HG03520 (cell line): ENCODE data around the gene GABPB1.

ENCODE experiments used
- ATAC-seq: cut with Tn5 transposase; IDR thresholded peaks from one replicate; pipeline ENCODE4 v1.9.1; 2021; ENCODE audit warnings: mild to moderate bottlenecking, moderate library complexity; ENCODE audit not compliant: unreplicated experiment

GABPB1 gene

GRCh38 chr15:50280271-50280670, 74.7 kb downstream of the GABPB1 start:
- ATAC-seq, result no peak

GRCh38 chr15:50278496-50278895, 76.5 kb downstream of the GABPB1 start:
- ATAC-seq, result no peak

GRCh38 chr15:50277370-50277769, 77.6 kb downstream of the GABPB1 start:
- ATAC-seq, result no peak

GRCh38 chr15:50275908-50276307, 79.1 kb downstream of the GABPB1 start:
- no peak for ATAC-seq

- no peak for ATAC-seq
Measured at GRCh38 chr15:50275091-50275490, 79.9 kb downstream of the GABPB1 start.

DNA sequence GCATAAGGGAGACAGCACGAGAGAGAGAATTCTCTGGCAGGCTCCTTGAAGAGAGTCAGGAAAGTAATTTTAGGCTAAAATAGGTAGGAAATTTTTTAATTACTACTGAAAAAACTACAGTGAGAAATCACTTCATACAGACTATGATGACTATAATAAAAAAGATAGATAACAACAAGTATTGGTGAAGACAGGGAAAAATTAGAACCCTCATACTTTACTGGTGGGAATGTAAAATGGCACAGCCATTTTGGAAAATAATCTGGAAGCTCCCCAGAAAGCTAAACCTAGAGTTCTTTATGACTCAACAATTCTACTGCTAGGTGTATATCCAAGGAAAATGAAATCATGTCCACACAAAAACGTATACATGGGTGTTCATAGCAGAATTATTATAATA, 87.4 kb downstream of the GABPB1 start:
- no peak for ATAC-seq

DNA sequence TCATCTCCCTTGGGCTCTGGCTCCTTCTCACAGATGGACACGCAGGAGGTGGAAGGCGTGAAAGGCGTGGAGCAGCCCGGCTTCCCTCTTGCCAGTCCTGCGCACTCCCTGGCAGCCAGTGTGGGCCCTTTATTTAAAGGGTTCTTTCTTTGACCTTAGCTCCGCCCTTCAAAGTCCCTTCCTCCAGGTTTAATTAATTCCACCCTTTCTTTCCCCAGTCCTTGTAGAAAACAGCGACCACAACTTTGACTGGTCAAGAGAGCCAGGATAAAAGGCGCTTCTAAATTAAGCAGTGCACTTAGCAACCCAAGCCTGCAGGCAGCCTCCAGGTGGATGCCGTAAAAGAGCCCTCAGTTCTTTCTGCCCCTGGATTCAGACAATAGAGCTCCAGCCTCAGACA, 89.4 kb downstream of the GABPB1 start, which contains the start of gene HDC:
Gene HDC, minus strand, starts transcription at position 107 of the 400 bp plus-strand sequence. Its CDS starts 103 bp downstream, at position 4.
- no peak for ATAC-seq

- no peak for ATAC-seq
Measured at GRCh38 chr15:50262533-50262932, 92.5 kb downstream of the GABPB1 start.

DNA sequence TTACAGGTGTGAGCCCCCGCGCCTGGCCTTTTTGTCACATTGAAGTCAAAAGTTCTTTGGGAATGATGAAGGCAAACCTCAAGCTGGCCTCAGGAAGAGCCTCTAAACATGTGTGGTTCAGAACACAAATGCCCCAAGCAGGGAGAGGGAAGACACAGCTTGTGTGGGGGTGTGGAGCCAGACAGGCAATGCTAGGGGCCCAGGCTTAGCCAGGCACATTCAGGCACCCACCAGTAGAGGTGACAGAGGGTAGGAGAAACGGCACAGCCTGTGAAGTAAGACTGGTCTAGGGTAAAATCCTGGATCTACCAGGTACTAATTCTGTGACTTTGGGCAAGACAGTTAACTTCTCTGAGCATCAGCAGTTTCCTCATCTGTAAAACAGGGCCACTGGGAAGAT, 93.0 kb downstream of the GABPB1 start:
- ATAC-seq, result no peak

GRCh38 chr15:50260969-50261496, 94.0 kb downstream of the GABPB1 start:
- peak; percentile 50 for ATAC-seq

- ATAC-seq, result no peak
Measured at GRCh38 chr15:50259276-50259675, 95.7 kb downstream of the GABPB1 start.

DNA sequence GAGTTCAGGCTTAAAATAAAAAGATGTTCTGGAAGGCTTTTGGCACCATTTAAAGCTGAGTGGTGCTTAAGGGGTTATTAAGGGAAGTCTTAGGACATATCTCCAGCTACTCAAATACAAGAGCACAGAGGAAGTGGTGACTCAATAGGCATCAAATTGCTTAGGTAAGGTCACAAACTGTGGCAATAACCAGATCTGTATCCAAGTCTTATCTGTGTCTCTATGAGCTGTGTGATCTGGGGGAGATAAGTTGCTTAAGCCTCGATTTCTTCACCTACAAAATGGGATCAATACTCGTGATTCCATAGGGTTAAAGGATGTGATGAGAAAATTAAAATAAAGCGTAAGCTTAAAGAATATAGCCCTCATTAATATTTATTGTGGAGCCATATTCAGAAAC, 97.1 kb downstream of the GABPB1 start:
- ATAC-seq, result no peak

GRCh38 chr15:50257332-50257731, 97.7 kb downstream of the GABPB1 start:
- no peak for ATAC-seq

DNA sequence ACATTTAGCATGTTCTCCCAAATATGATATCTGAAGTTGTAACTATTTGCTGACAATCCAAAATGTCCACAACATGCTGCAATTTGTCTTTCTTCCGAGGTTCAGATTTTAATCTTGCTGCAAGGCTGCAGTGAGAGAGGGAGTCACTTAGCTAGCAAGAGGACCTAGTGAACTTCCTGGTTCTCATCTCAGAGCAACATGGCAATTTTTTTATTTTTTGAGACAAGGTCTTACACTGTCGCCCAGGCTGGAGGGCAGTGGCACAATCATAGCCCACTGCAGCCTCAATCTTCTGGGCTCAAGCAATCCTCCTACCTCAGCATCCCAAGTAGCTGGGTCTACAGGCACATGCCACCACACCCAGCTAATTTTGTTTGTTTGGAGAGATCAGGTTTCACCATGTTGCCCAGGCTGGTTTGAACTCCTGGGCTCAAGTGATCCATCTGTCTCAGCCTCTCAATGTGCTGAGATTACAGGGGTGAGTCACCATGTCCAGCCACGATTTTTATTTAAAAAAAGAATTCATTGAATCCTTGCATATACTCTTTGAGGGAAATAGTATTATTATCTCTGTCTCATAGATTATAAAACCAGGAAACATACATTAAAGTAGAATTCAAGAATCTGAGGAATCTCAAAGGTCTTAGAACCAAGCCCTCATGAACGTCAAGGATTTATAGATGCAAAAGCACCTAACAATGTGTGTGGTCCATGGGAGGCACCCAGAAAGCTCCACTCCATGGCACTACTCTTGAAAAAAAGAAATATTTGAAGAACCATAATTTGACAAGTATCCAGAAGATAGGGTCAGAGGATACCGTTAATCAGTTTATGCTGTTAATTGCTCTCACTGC, 98.6 kb downstream of the GABPB1 start:
- ATAC-seq, result no peak

DNA sequence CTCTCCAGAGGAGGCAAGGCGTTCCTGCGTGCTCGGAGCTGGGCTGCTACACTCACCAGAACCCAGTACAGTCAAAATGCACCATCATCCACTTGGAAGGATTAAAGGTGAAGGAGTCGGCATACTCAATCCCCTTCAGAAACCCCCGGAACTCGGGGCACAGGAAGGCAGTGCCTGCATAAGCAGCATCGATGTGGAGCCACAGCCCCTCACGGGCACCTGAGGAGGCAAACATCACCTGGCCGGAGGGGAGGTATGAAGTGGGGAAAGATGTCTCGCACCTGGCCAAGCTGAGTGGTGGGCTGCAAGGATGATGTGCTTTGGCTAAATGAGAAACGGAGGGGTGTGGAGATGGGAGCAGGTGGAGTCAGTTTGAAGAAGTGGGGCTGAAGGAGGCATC, 102.4 kb downstream of the GABPB1 start:
- no peak for ATAC-seq

DNA sequence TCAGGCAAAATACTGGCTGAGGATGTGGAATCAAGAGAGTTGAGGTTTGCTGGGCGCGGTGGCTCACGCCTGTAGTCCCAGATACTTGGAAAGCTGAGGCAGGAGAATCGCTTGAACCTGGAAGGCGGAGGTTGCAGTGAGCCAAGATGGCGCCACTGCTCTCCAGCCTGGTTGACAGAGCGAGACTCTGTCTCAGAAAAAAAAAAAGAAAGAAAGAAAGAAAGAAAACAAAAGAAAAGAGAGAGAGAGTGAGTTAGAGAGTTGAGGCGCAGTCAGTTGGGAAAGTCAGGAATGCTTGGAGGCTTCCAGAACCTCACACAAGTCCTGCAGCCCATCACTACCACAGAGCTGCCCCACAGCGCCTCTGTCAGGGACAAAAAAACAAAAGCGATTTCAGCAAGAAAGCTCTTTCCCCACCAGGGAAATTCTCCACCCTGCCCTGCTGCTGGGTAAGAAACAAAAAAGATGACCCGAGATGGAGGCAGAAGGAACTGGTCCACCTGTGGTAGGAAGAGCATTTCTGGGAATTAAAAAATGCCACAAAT, 103.3 kb downstream of the GABPB1 start:
- no peak for ATAC-seq

GRCh38 chr15:50250760-50251394, 104.1 kb downstream of the GABPB1 start:
- no peak for ATAC-seq

- ATAC-seq, result no peak
Measured at GRCh38 chr15:50249704-50250103, 105.3 kb downstream of the GABPB1 start.

GRCh38 chr15:50248994-50249582, 105.9 kb downstream of the GABPB1 start:
- ATAC-seq, result no peak

- peak; percentile 76 for ATAC-seq
Measured at GRCh38 chr15:50247819-50248655, 107.0 kb downstream of the GABPB1 start.
